ENCODE measurements around the gene EMILIN2.

DNA sequence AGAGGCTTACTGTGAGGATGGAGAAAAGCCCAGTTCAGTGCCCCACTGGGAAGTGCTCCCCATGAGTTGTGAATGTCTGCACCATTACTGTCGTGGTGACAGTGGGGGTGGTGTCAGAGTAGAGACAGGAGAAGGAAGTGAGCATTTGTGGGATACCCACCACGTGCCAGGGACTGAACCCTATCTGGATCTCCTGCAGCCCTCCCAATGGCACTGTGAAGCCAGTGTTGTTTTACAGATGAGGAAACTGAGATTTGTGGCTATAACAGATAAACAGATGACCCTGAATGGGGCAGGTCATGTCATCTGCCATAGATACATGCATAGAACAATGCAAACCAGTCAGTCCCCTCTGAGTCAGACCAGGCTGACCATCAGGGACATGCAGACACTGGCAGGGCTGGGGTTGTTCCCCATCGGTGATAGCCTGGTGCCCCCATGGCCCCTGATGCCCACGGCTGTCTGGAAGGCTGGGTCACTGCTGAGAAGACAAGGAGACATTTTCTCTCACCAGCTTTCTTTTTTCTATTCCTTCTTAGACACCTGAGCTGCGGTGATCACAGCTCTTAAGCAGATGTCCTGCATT, 60.8 kb downstream of the EMILIN2 start:
- TF ChIP-seq GATA2 (IDR thresholded peaks at IDR 0.05; ENCODE audit: low read depth, low read length) (no peak), GATA3 (IDR thresholded peaks at IDR 0.05; ENCODE audit: low read depth, low read length) (no peak)
